HG03280 (cell line): Measurements from ENCODE around the gene ANGPTL8.

ENCODE experiments used
- ATAC-seq: cut with Tn5 transposase; IDR thresholded peaks from one replicate; pipeline ENCODE4 v1.9.1; 2021; ENCODE audit warnings: mild to moderate bottlenecking, moderate library complexity; ENCODE audit not compliant: unreplicated experiment

The ANGPTL8 gene

DNA sequence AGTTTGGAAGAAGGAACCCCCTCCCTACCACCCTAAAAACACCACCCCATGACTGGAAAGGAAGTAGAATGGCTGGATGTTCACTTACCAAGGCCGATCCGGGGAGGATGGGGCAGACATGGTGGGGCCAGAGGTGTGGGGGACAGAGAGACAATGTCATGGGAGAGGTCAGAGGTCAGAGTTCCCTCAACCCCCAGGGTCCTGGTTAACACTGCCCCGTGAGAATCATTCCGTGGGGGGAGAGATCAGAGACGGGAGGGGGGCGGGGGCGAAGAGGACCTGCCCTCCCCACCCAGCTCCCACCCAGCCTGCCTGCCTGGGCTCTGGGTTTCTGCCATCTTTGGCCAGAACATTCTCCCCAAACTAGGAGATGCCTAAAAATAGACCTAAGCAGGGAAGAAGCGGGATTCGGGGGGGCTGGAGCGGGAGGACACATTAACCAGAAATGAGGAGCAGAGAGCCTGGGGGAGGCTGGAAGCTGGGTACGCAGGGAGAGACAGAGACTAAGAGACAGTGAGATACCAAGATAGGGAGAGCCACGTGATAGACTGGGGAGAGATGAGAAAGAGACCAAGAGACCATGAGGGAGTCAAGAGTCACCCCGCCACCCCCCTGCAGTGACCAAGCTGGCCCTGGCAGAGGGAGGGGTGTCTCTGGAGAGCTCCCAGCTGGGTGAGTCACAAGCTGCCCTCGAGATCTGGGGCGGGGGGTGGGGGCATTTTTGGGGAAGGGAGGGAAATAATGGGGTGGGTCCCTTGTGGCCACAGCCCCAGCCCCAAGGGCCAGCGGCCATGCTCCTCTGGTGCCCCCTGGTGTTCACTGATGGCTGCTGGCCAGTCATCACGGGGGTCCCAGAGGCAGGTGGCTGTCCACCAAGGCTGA is 36.0 kb upstream of the ANGPTL8 start:
- no peak for ATAC-seq

DNA sequence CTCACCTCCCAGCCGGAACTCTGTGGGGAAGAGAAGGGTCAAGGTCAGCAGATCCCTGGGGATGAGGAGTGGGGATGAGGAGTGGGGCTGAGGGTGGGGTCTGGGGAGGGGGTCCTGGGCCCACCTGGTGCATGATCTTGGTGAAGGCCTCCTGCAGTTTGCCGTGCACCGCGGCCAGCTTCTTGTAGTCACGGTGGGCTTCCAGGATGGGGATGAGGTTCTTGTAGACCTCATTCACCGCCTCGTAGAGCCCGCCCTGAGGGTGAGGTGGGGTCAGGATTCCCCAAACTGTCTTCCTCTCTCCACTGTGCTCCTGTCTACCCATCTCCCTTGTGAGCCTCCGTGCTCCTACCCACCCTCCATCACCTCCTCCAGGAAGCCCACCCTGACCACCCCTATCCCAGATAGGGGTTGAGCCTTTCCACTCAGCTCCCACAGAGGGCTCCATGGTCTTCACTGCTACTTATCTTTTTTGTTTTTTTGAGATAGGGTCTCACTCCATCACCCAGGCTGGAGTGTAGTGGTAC is 35.3 kb upstream of the ANGPTL8 start:
- ATAC-seq, result no peak

GRCh38 chr19:11204943-11205349 is 34.5 kb upstream of the ANGPTL8 start:
- no peak for ATAC-seq

DNA sequence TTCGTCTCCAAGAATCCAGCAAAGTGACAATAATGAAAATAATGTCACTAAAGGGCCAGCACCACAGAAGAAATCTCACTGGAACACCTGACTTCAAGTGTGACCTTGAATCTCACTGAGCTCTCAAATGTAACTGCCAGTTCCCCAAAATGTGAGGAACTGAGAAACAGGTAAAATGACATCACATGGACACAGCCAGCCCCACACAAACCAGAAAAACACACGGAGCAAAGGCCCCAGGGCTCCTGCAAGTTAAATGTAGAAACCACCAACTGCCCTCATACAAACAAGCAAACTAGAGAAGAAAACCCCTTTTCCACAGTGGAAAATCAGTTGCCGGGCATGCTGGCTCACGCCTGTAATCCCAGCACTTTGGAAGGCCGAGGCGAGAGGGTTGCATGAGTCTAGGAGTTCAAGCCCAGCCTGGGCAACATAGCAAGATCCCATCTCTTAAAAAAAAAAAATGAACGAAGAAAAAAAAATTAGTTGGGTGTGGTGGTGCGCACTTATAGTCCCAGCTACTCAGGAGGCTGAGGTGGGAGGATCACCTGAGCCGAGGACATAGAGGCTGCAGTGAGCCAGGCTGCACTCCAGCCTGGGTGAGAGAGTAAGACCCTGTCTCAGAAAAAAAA is 33.4 kb upstream of the ANGPTL8 start:
- ATAC-seq, result no peak

DNA sequence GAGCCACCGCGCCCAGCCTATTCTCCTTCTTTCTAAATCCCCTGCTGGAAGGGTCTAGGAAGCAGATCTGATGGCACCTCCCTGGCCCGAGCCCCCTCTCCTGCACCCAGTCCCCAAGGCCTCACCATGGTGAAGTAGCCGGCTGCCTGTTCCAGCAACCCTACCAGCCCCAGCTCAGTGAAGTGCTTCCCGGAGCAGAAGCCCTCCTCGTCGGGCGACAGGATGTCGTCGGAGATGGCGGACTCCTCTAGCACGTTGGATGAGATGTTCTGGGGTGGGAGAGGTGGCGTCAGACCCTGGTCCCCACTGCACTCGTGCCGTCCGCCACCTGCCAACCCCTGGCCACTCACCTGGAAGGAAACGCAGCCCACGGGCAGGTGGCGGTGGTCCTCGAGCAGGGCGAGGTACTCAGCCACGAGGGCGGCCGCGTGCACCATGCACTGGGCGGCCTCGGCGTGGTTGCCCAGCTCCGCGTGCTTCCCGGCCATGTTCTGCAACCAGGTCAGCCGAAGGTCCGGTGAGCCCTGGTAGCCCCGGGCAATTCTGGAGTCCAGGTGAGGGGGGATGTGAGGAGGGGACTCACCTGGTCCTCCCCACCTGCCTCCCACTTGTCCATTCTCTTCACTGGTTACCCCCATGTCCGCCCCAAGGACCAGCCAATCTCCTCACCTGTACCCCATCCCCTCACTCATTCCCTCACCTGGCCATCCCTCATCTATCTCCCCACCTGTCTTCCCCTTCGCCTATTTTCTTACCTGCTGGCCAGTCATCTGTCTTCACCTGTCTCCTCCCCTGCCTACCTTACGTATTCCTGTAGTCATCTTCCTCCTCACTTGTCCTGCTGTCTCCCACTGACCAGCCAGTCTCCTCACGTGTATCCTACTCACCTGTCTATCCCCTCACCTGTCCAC is 30.6 kb upstream of the ANGPTL8 start:
- ATAC-seq, result no peak

DNA sequence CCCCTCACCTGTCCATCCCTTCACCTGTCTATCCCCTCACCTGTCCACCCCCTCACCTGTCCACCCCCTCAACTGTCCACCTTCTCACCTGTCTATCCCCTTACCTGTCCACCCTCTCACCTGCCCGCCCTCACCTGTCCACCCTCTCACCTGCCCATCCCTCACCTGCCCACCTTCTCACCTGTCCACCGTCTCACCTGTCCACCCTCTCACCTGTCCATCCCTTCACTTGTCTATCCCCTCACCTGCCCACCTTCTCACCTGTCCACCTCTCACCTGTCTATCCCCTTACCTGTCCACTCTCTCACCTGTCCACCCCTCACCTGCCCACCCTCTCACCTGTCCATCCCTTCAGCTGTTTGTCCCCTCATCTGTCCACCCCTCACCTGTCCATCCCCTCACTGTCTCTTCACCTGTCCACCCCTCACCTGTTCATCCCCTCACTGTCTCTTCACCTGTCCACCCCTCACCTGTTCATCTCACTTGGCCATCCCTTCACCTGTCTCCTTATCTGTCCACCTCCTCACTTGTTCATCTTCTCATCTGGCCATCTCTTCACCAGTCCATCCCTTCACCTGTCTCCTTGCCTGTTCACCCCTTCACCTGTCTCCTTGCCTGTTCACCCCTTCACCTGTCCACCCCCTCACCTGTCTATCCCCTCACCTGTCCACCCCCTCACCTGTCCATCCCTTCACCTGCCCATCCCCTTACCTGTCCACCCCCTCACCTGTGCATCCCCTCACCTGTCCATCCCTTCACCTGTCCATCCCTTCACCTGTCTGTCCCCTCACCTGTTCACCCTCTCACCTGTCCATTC is 29.4 kb upstream of the ANGPTL8 start:
- ATAC-seq, result no peak

DNA sequence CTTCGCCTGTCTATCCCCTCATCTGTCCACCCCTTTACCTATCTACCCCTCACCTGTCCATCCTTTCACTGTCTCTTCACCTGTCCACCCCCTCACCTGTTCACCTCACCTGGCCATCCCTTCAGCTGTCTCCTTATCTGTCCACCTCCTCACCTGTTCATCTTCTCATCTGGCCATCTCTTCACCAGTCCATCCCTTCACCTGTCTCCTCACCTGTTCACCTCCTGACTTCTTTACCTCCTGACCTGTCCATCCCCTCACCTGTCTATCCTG is 28.8 kb upstream of the ANGPTL8 start:
- no peak for ATAC-seq

- no peak for ATAC-seq
Observed at GRCh38 chr19:11214387-11214786, 25.0 kb upstream of the ANGPTL8 start.

GRCh38 chr19:11221082-11221598 is 18.3 kb upstream of the ANGPTL8 start:
- ATAC-seq, result no peak

DNA sequence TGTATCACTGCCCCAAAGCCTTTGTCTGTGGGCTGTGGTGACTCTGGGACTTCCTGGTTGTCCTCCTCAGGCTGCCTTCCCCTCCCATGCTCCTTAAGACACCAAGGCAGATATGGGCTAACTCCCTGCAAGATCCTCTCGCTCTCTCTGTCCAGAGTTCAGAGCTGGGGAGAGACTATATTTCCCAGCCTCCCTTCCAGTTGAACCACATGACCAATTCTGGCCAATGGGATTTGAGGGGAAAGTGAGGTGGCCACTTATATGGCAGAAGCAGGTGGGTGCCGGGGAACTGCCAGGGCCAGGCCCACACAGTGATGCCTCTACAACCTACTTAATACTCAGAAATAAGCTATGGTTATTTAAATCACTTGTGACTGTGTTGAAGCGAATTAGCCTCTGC is 16.2 kb upstream of the ANGPTL8 start:
- ATAC-seq, result no peak

GRCh38 chr19:11224429-11224828 is 15.0 kb upstream of the ANGPTL8 start:
- ATAC-seq, result no peak

DNA sequence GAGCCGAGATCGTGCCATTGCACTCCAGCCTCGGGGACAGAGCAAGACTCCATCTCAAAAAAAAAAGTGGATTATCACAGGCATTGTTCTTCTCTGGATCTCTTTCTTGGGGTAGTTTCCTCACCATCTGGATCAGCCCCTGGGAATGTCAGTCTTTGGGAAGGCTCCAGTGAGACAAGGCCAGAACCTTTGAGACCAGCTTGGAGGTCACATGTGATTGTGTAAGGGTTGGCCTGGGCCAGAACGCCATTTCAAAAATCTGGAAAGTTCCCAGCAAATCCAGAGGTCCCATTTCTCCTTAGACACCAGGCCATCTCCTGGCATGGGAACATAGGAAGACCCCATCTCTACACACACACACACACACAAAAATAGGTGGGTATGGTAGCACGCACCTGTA is 14.2 kb upstream of the ANGPTL8 start:
- no peak for ATAC-seq

DNA sequence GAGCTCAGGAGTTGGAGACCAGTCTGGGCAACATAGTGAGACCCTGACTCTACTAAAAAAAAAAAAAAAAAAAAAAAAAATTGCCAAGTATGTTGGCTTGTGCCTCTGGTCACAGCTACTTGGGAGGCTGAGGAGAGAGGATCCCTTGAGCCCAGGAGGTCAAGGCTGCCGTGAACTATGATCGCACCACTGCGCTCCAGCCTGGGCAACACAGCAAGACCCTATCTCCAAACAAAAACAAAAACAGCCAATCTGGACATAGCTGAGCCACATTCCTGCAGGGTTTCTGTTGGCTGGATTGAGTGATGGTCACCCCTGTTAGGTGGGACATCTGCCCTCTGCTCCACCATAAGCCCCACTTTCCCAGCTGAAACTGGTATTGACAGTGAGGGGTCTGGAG is 13.6 kb upstream of the ANGPTL8 start:
- no peak for ATAC-seq

DNA sequence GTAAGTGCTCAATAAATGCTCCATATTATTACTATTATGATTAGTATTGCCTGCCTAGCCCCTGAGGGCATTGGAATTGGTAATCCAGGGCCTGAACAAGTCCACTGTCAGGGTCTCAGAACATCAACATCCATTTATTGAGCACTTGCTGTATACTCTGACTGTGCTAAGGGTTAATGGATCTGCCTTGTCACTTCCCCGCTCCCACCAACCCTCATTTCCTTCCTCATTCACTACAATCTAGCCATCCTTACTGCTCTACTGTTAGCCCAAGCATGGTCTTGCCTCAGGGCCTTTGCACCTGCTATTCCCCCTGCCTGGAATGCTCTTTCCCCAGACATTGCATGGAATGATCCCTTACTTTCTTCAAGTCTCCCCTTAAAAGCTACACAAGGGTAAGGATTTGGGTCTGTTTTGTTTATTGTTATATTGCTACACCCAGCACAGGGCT is 12.7 kb upstream of the ANGPTL8 start:
- ATAC-seq, result no peak

DNA sequence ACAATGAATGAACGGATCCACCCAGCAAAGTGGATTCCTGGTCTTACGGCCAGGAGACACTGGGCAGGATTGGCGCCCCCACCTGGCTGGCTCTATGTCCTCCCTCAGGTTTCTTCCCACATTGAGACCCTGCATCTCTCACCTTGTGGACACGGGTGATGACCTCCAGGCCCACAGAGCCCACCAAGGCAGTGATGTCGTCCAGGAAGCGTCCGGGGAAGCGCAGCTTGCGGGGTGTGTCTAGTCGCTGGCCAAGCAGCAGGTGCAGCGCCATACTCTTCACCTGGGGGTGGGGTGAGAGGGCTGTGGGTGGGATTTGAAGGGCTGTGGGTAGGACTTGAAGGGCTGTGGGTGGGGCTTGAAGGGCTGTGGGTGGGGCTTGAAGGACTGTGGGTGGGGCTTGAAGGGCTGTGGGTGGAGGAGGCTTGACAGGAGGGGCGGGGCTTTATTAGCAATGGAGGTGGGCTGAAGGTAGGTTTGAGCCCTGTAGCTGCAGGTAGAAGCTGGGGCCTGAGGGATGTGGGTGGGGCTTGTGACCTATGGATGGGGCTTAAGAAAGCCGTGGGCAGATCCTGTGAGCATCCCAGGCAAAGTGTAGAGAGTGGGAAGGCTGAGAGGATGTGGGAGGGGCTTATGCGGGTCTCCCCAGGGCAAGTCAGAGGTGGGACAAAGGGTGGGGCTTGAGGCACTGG is 12.1 kb upstream of the ANGPTL8 start:
- ATAC-seq, result no peak

DNA sequence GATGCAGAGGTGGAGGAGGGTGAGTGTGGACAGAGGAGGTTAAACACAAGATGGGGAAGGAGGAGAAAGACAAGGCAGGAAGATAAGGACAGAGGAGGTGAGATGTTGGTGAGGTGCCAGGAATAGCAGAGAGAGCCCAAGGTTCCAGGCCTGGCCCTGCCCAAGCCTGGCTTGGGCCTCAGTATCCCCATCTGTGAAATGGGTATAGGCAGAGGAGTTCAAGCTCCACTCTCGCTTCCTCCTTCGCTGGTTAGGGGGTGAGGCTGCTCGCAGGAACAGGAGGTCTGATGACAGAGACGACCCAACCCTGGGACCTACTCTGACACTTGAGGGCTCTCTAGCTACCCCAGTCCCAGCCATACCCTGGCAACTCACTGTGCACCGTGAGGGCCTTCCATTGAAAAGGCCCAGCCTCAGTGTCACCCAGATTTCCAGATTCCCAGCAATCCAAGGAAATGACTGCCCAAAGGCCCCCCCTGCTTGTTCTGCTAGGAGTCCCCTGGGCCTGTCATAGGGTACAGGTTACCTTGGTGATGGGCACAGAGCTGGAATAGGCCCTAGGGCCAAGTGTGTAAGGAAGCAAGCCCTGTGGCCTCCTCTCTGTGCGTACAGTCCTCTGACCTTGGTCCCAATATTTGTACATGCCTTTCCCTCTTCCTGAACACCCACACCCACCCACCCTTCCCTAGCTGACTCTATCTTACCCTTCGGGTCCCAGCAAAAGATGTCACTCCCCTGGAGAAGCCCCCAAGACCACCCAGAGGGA is 8.6 kb upstream of the ANGPTL8 start:
- ATAC-seq, result no peak

GRCh38 chr19:11232555-11232954 is 6.9 kb upstream of the ANGPTL8 start:
- ATAC-seq, result no peak

- ATAC-seq, result no peak
Observed at GRCh38 chr19:11233073-11233472, 6.3 kb upstream of the ANGPTL8 start.

DNA sequence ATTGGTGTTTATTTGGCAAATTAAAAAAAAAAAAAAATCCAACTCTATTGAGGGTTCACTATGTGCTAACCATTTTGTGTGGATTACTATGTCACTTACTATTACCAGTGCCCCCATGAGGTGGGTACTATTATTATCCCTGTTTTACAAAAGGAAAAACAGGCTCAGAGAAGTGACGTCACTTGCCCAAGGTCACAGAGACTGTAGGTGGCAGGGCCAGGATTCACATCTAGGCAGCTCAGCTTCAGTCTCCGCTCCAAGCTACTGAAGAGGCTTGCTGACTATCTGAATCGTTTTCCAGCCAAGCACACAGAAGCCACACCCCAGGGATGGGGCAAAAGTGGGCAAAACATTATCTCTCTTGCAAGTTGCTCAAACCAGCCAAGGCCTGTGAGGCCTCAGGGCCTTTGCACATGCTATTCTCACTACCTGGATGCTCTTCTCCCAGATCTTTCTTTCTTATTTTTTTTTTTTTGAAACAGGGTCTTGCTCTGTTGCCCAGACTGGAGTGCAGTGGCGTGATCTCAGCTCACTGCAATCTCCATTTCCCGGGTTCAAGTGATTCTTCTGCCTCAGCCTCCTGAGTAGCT is 4.8 kb upstream of the ANGPTL8 start:
- ATAC-seq, result no peak
